Spinal cord (tissue), 10 donors: ENCODE results near the gene TSPAN18. TPM values are rescaled to one million over a fixed set of nuclear protein-coding genes. Genes with fewer than 3 reads are reported as not detected.
A peak's percentile ranks its signal among the peaks of the same experiment; 100 is the strongest.

ENCODE experiments used
- DNase-seq, 6 donors: peaks; one replicate each; pipeline versions ENCODE4 v3.0.0 to v3.0.0-alpha.2; 2013 to 2015; ENCODE audit warnings: low spot score in 6 of 6, low read depth in 4 of 6
- H3K27ac ChIP-seq: one replicate; pipeline ENCODE4 v1.5.1; 2013; ENCODE audit warnings: low read depth, low read length, control low read depth
- H3K27me3 ChIP-seq: one replicate; pipeline ENCODE4 v1.6.1; 2013; ENCODE audit warnings: low read length; ENCODE audit not compliant: control insufficient read depth, insufficient read depth
- H3K36me3 ChIP-seq: one replicate; pipeline ENCODE4 v1.6.1; 2013; ENCODE audit warnings: low read length; ENCODE audit not compliant: control insufficient read depth, insufficient read depth
- H3K4me1 ChIP-seq: one replicate; pipeline ENCODE4 v1.6.1; 2013; ENCODE audit warnings: low read length; ENCODE audit not compliant: control insufficient read depth, insufficient read depth
- H3K4me3 ChIP-seq: one replicate; pipeline ENCODE4 v1.5.1; 2013; ENCODE audit warnings: low read depth, low read length, control low read depth
- H3K9me3 ChIP-seq: one replicate; pipeline ENCODE4 v1.6.1; 2013; ENCODE audit warnings: low read length; ENCODE audit not compliant: control insufficient read depth, insufficient read depth
- WGBS: methylation state at CpG from one replicate; pipeline ENCODE4 v1.1.5; 2013; ENCODE audit warnings: missing lambda C conversion rate; ENCODE audit not compliant: insufficient coverage; 5-methylcytosine and 5-hydroxymethylcytosine counted together
- polyA plus RNA-seq, 2 donors: library from polyadenylated mRNA; unstranded; fragments of 120-200 nt; gene quantifications; one replicate each; pipeline ENCODE4 v1.2.1, GENCODE V29; 2013; ENCODE audit not compliant: insufficient read length in 2 of 2
- total RNA-seq, 2 donors: library from RNA; depleted of rRNA in 1 of 2; stranded (reverse); fragments of 120-200 nt in 1 of 2; fragments of >200 nt in 1 of 2; gene quantifications; one replicate each; pipeline versions ENCODE4 v1.2.3 to v1.2.4, GENCODE V29; 2013 to 2014
- donor health status: healthy.

Gene TSPAN18
- total and polyA plus RNA-seq, 4 donors: 23.3 to 87.2 (median 60.9) TPM

DNA sequence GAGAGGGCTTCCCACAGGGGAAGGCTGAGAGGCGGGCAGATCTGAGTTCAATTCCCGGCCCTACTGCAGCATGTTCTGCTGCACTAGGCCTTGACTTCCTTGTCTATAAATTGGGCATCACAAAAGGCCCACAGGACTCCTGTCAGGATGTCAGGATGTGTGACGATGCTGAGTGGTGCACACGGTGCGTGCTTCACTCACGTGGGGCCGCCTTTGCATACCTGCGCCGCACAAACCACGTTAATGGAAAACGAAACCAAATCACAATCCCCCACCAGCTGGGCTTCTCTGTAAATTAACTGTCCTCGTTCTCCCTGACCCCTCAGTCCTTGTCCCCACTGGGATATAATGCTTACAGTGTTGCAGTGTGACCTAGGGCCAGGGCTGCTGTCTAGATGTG is 32.3 kb upstream of the TSPAN18 start:
- no peaks in the 10 kb centered on the region for H3K4me1 ChIP-seq
- H3K4me3 ChIP-seq: no peak overlapping the region
- no peaks in the 10 kb centered on the region for H3K9me3 ChIP-seq
- DNase-seq: no peak
- no peaks in the 10 kb centered on the region for H3K27me3 ChIP-seq
- WGBS: 84% methylated on average over 12 of the region's 12 CpGs
- H3K36me3 ChIP-seq: no peaks in the 10 kb centered on the region
- H3K27ac ChIP-seq: no peak overlapping the region

DNA sequence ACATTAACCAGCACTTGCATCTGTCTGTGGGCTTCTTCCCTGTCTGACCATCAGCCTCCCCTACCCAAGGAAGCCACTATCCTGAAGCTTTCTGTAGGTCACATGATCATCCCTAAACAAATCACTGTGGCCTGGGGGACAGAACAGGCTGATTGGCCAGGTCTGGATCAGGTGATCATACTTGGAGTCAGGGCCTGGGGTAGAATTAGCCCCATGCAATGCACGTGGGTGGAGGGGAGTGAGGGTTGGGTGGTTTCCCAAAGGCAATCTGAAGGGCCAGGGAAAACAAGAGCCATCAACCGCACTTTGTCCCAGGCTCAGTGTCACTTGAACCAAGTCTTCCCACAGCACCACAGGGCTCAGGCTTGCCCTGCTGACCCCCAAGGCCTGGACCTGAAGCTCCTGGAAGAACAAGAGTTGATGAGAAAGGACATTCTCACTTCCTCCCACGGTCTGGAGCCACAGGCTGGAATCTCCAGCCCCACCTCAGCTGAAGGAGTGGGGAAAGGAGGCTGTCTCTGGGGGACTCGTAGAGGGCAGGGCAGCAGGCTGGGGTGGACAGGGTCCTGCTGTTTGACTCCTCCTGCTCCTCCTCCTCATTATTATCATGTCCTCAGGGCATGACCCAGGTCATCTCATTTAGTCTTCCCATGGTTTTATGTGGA is 31.5 kb upstream of the TSPAN18 start:
- no peaks in the 10 kb centered on the region for H3K9me3 ChIP-seq
- H3K27ac ChIP-seq: no peak overlapping the region
- 36% methylated on average over 1 of the region's 4 CpGs for WGBS
- no peaks in the 10 kb centered on the region for H3K27me3 ChIP-seq
- no peak overlapping the region for H3K4me3 ChIP-seq
- no peak for DNase-seq
- no peaks in the 10 kb centered on the region for H3K36me3 ChIP-seq
- H3K4me1 ChIP-seq: no peaks in the 10 kb centered on the region

DNA sequence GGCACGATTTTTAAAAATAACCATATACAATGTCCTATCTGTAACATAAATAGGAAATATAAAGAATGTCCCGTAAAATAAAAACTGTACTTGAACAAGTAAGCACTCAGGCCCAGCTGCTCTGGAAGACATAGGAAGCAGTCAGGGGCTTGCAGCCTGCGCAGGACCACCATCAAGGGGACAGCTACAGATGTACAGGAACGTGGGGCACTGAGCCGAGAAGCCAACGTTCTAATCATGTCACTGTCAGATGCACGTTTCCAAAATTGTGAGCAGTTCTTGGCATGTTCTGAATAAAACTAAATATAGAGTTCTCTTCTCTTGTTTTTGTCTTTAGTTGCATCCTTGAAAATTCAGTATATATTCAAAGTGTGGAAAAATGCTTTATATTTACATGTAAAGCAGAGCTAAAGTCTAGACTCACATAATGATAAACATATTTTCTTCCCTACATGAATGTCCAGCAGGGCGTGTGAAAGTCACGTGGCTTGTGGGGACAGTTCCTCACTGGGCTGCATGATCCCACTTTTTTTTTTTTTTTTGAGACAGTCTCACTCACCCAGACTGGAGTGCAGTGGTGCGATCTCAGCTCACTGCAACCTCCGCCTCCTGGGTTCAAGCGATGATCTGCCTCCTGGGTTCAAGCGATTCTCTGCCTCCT is 28.4 kb upstream of the TSPAN18 start:
- Histone ChIP-seq H3K4me1 (peaks cover 7% of the 10 kb centered on the region), H3K36me3 (no peaks in the 10 kb centered on the region), H3K9me3 (no peaks in the 10 kb centered on the region), H3K4me3 (no peak overlapping the region), H3K27me3 (no peaks in the 10 kb centered on the region), H3K27ac (no peak overlapping the region)
- DNase-seq: peak in 1 of 6 donors; percentile 62
- 97% methylated on average over 11 of the region's 13 CpGs for WGBS

DNA sequence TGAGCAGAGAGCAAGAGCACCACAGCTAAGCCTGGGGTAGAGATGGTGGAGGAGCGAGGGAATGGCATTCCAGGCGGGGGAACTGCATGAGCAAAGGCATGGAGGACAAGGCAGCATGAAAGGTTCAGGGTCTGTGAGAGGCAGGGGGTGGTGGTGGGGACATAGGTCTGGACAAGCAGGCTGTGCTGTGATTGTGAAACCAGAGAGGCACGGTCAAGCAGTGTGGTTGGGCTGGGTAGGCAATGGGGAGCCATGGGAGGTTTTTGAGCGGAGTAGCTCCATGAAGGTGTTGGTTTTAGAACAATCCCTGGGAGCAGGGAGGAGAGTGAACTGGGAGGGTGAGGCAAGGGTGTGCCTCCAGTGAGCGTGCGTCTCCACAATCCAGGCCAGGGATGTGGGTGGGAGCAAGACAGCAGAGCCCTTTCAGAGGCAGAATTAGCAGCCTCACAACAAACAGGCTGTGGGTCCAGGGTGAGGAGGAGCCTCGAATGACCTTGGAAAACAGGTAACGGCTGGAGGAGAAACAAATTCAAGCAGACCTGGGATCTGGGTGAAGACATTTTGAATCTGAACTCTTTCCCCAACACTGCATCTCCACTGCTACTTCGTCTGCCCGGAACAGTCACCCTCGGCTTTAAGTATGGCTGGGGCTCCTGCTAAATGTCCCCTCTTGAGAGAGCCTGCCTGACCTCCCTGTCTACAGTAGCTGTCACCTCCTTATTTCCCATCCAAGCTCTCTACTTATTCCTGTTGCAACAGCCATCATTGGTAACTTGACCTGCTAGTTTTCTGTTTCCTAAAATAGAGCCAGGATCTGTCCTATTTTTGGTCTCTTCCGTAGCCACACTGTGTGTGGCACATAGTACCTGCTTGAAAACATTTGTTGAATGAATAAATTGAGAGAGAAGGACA is 27.0 kb upstream of the TSPAN18 start:
- DNase-seq: no peak
- no peak overlapping the region for H3K4me3 ChIP-seq
- WGBS: 82% methylated on average over 12 of the region's 12 CpGs
- no peak overlapping the region for H3K27ac ChIP-seq
- H3K36me3 ChIP-seq: no peaks in the 10 kb centered on the region
- peaks cover 2% of the 10 kb centered on the region for H3K9me3 ChIP-seq
- H3K4me1 ChIP-seq: peaks cover 7% of the 10 kb centered on the region
- no peaks in the 10 kb centered on the region for H3K27me3 ChIP-seq

DNA sequence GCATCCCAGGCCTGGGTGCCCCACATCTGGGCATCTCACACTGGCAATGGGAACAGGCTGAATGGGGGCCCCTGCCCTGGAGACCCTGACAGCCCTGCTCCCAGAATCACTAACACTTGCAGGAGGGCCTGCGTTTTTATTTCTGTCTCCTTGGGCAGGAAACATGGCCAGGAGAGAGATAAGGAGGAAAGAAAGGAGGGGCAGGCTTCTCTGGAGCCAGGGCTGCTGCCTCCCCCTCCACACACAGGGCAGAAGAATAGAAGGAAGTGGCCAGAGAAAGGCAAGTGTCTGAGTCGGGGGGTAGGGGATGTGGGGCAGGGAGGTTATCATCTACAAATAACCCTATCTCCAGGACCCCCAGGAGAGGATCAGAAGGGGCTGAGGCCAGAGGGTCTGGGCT is 25.5 kb upstream of the TSPAN18 start:
- H3K27ac ChIP-seq: no peak overlapping the region
- H3K27me3 ChIP-seq: no peaks in the 10 kb centered on the region
- DNase-seq: no peak
- H3K4me3 ChIP-seq: no peak overlapping the region
- H3K9me3 ChIP-seq: peaks cover 2% of the 10 kb centered on the region
- H3K36me3 ChIP-seq: no peaks in the 10 kb centered on the region
- WGBS: no CpG with 5 or more reads among the region's 2 CpGs
- peaks cover 7% of the 10 kb centered on the region for H3K4me1 ChIP-seq

DNA sequence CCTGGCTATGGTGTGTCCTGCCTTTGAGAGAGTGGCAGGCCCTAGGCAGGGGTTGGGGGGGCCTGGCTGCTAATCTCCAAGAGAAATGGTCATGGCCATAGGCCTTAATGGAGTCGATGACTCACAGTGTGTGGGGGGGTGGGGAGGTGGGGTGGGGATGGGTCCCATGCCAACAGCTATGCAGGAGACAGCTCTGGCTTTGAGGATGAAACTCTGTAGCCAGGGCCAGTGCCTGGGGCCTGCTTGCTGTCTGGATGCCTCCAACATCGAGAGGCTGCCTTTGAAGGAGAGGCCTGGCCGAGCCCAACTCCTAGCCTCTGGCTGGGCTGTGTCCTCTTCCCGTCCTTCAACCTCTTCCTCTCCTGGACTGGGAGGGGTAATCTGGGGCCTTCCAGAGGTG is 23.9 kb upstream of the TSPAN18 start:
- whole genome bisulfite sequencing: 92% methylated on average over 2 of the region's 4 CpGs
- H3K36me3 ChIP-seq: no peaks in the 10 kb centered on the region
- no peak overlapping the region for H3K27ac ChIP-seq
- H3K4me3 ChIP-seq: no peak overlapping the region
- no peak for DNase-seq
- H3K4me1 ChIP-seq: peaks cover 7% of the 10 kb centered on the region
- peaks cover 2% of the 10 kb centered on the region for H3K9me3 ChIP-seq
- no peaks in the 10 kb centered on the region for H3K27me3 ChIP-seq

DNA sequence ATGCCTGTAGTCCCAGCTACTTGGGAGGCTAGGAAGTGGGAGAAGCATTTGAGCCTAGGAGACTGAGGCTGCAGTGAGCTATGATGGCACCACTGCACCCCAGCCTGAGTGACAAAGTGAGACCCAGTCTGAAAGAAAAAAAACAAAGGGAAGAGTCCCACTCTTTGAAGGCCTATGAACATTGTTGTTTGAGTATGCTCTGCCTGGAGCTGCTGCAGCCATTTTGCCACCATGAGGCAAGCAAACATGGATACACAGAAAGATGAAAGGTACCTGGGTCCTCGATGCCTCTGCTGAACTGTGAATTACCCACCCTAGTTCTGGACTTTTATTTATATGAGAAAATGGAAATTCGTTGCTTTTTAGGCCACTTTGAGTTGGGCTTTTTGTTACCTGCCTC is 19.7 kb upstream of the TSPAN18 start:
- peaks cover 14% of the 10 kb centered on the region for H3K4me1 ChIP-seq
- peaks cover 2% of the 10 kb centered on the region for H3K9me3 ChIP-seq
- H3K36me3 ChIP-seq: no peaks in the 10 kb centered on the region
- no peak overlapping the region for H3K27ac ChIP-seq
- H3K27me3 ChIP-seq: no peaks in the 10 kb centered on the region
- no peak overlapping the region for H3K4me3 ChIP-seq
- WGBS: no CpG with 5 or more reads among the region's 2 CpGs
- DNase-seq: no peak

DNA sequence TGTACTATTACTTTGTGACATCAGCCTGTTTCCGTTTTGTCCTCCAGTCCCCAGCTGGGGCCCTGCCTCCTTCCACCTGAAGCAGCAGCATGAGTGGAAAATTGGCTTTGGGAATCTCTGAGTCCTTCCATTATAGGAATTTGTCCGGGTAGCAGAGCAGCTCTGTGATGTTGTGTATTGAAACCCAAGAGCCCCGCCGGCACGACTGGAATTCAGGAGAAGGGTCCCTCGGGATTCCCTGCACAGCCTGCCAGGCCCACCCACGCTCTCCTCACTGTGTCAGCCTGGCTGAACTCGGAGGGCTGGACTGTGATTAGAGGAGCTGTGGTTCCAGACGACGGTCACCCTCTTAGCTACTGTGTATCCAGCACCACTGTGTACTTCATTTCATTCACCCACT is 18.8 kb upstream of the TSPAN18 start:
- Histone ChIP-seq H3K36me3 (no peaks in the 10 kb centered on the region), H3K4me1 (peaks cover 16% of the 10 kb centered on the region), H3K4me3 (no peak overlapping the region), H3K27me3 (no peaks in the 10 kb centered on the region), H3K9me3 (peaks cover 2% of the 10 kb centered on the region), H3K27ac (no peak overlapping the region)
- DNase-seq: no peak
- 73% methylated on average over 9 of the region's 10 CpGs for WGBS

DNA sequence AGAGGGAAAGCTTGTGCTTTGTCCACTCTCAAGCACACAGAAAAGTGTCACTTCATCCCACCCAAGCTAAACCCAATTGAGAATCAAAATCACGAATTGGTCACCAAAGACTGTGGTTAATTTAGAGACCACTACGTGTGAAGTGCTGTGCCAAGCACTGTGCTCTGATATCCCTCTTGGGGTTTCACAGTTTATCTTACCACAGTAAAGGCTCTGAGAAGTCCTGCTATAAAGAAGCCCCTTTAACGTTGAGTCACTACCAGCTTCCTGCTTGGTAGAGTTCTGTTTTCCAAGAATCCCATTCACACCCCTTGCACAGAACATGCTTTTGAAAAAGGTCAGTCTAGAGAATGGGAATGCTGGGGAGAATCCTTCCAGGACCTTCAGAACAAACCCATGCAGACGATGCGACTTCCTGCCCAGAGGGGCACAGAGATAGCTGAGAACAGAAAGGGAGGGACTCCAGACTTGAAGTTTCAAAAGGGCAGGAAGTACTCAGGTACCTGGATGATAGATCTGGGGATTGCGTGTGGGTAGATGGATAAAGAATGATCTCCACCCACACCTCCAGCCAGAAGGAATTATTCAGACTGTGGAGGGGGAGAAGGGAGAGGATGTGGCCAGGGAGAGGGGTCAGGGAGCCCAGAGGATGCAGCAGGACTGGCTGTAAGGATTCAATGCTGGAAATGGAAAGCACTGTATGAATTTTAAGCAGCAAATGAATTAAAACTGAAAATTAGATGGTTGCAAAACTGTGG is 18.1 kb upstream of the TSPAN18 start:
- no peak for DNase-seq
- H3K4me3 ChIP-seq: no peak overlapping the region
- H3K4me1 ChIP-seq: peaks cover 16% of the 10 kb centered on the region
- H3K9me3 ChIP-seq: no peaks in the 10 kb centered on the region
- 79% methylated on average over 4 of the region's 6 CpGs for WGBS
- no peaks in the 10 kb centered on the region for H3K27me3 ChIP-seq
- no peak overlapping the region for H3K27ac ChIP-seq
- no peaks in the 10 kb centered on the region for H3K36me3 ChIP-seq
